MM.1S (cell line): ENCODE data around the gene SUPT20HL2.

Experiments used
- DNase-seq: peaks from one replicate; pipeline ENCODE4 v3.0.0-alpha.2; 2015
- H2AFZ ChIP-seq: fragments of 300-600 bp; sonication (generic); 2 replicates; pipeline ENCODE4 v1.6.0; 2016; ENCODE audit warnings: antibody characterized with exemption, low read length
- H3F3A ChIP-seq: fragments of 300-600 bp; sonication (generic); 2 replicates; pipeline ENCODE4 v1.6.1; 2016; ENCODE audit warnings: mild to moderate bottlenecking, antibody characterized with exemption, low read length, moderate library complexity, mixed read lengths; ENCODE audit not compliant: insufficient read depth
- H3K27ac ChIP-seq: fragments of 300-600 bp; sonication (generic); 2 replicates; pipeline ENCODE4 v1.5.1; 2016; ENCODE audit warnings: mild to moderate bottlenecking, low read length
- H3K27me3 ChIP-seq: fragments of 300-600 bp; sonication (generic); replicated peaks from 2 replicates; pipeline ENCODE4 v1.6.0; 2016; ENCODE audit warnings: low read length; ENCODE audit not compliant: insufficient read depth
- H3K36me3 ChIP-seq: fragments of 300-600 bp; sonication (generic); replicated peaks from 2 replicates; pipeline ENCODE4 v1.6.1; 2016; ENCODE audit warnings: mild to moderate bottlenecking, low read length, mixed read lengths; ENCODE audit not compliant: insufficient read depth
- H3K4me1 ChIP-seq: fragments of 300-600 bp; sonication (generic); 2 replicates; pipeline ENCODE4 v1.6.1; 2016; ENCODE audit warnings: low read length, mixed read lengths
- H3K4me2 ChIP-seq: fragments of 300-600 bp; sonication (generic); 2 replicates; pipeline ENCODE4 v1.6.0; 2016; ENCODE audit warnings: low read depth, low read length
- H3K4me3 ChIP-seq: fragments of 300-600 bp; sonication (generic); 2 replicates; pipeline ENCODE4 v1.5.1; 2016; ENCODE audit warnings: low read length, mixed read lengths
- H3K79me2 ChIP-seq: fragments of 300-600 bp; sonication (generic); 2 replicates; pipeline ENCODE4 v1.6.1; 2016; ENCODE audit warnings: mixed run types, low read length, mixed read lengths
- H3K9ac ChIP-seq: fragments of 300-600 bp; sonication (generic); 2 replicates; pipeline ENCODE4 v1.6.1; 2016; ENCODE audit warnings: low read length, mixed read lengths
- H3K9me2 ChIP-seq: fragments of 300-600 bp; sonication (generic); replicated peaks from 2 replicates; pipeline ENCODE4 v1.6.1; 2016; ENCODE audit warnings: mild to moderate bottlenecking, low read length, mixed read lengths; ENCODE audit not compliant: insufficient read depth
- H3K9me3 ChIP-seq: fragments of 300-600 bp; sonication (generic); replicated peaks from 2 replicates; pipeline ENCODE4 v1.6.1; 2016; ENCODE audit warnings: mild to moderate bottlenecking, low read length, mixed read lengths; ENCODE audit not compliant: insufficient read depth
- H4K20me1 ChIP-seq: fragments of 300-600 bp; sonication (generic); 2 replicates; pipeline ENCODE4 v1.6.1; 2016; ENCODE audit warnings: mild to moderate bottlenecking, low read length, moderate library complexity, mixed read lengths; ENCODE audit not compliant: insufficient read depth
- CTCF ChIP-seq: fragments of 300-600 bp; sonication (generic); IDR thresholded peaks from 2 replicates; pipeline ENCODE4 v1.5.1; 2016; ENCODE audit warnings: antibody characterized with exemption, low read length, mixed read lengths
- EZH2 ChIP-seq: fragments of 300-600 bp; sonication (generic); optimal IDR thresholded peaks from 2 replicates; pipeline ENCODE3; 2017; ENCODE audit warnings: low read depth, mild to moderate bottlenecking, antibody characterized with exemption, low read length, mixed read lengths
- EZH2phosphoT487 ChIP-seq: fragments of 300-600 bp; sonication (generic); IDR thresholded peaks from 2 replicates; pipeline ENCODE4 v1.6.1; 2018; ENCODE audit warnings: antibody characterized with exemption, low read length

SUPT20HL2 gene

GRCh38 chrX:24355095-24355494 lies 41.2 kb upstream of the SUPT20HL2 start:
- Histone ChIP-seq H3K9me3 (no peaks in the 10 kb centered on the region), H4K20me1 (no peaks in the 10 kb centered on the region), H3K4me2 (no peak overlapping the region), H3K79me2 (no peaks in the 10 kb centered on the region), H3K9me2 (no peaks in the 10 kb centered on the region), H3K27ac (no peak overlapping the region), H3K27me3 (no peaks in the 10 kb centered on the region), H3K9ac (no peak overlapping the region), H3K4me3 (no peak overlapping the region), H2AFZ (no peak overlapping the region), H3F3A (no peaks in the 10 kb centered on the region), H3K4me1 (no peaks in the 10 kb centered on the region), H3K36me3 (no peaks in the 10 kb centered on the region)
- DNase-seq: no peak
- TF ChIP-seq EZH2phosphoT487: no peak
- no peak for TF ChIP-seq EZH2
- no peak for TF ChIP-seq CTCF

DNA sequence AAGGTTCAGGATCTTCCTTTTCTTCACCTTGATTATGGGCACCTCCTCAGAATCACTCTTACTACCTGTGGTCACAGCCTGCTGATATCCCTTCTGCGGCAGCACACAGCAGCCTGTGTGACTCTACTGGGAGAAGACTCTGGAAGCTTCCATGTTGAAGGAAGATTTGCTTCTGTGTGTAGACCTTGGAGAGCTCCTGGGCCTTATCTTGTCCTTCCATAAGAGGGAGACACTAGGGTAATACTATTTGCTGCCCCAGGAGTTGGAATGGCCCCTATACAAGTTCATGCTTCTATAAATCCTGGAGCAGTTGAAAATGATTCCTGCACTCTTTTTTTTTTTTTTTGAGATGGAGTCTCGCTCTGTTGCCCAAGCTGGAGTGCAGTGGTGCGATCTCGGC lies 36.3 kb upstream of the SUPT20HL2 start:
- no peaks in the 10 kb centered on the region for H3K9me2 ChIP-seq
- H3K9me3 ChIP-seq: no peaks in the 10 kb centered on the region
- H3K4me1 ChIP-seq: no peaks in the 10 kb centered on the region
- TF ChIP-seq CTCF: no peak
- no peak overlapping the region for H3K4me2 ChIP-seq
- no peaks in the 10 kb centered on the region for H3F3A ChIP-seq
- H3K27me3 ChIP-seq: no peaks in the 10 kb centered on the region
- H4K20me1 ChIP-seq: no peaks in the 10 kb centered on the region
- H3K27ac ChIP-seq: no peak overlapping the region
- H3K36me3 ChIP-seq: no peaks in the 10 kb centered on the region
- no peak for DNase-seq
- no peak overlapping the region for H2AFZ ChIP-seq
- no peaks in the 10 kb centered on the region for H3K79me2 ChIP-seq
- H3K9ac ChIP-seq: no peak overlapping the region
- no peak overlapping the region for H3K4me3 ChIP-seq

- Histone ChIP-seq H3K9me3 (no peaks in the 10 kb centered on the region), H3K4me1 (no peaks in the 10 kb centered on the region), H3K9me2 (no peaks in the 10 kb centered on the region), H3K36me3 (no peaks in the 10 kb centered on the region), H3K4me2 (no peak overlapping the region), H3K27me3 (no peaks in the 10 kb centered on the region), H3K4me3 (no peak overlapping the region), H3K79me2 (no peaks in the 10 kb centered on the region), H3K9ac (no peak overlapping the region), H3F3A (no peaks in the 10 kb centered on the region), H4K20me1 (no peaks in the 10 kb centered on the region), H2AFZ (no peak overlapping the region), H3K27ac (no peak overlapping the region)
- TF ChIP-seq EZH2phosphoT487 (no peak), EZH2 (no peak), CTCF (no peak)
- no peak for DNase-seq
Observed at GRCh38 chrX:24347881-24348280, 34.0 kb upstream of the SUPT20HL2 start.

GRCh38 chrX:24343719-24344118 lies 29.9 kb upstream of the SUPT20HL2 start:
- Histone ChIP-seq H3K27me3 (no peaks in the 10 kb centered on the region), H3K9me2 (no peaks in the 10 kb centered on the region), H3K9ac (no peak overlapping the region), H3K27ac (no peak overlapping the region), H3K36me3 (no peaks in the 10 kb centered on the region), H3K4me3 (no peak overlapping the region), H3K79me2 (no peaks in the 10 kb centered on the region), H3K9me3 (no peaks in the 10 kb centered on the region), H3K4me2 (no peak overlapping the region), H4K20me1 (no peaks in the 10 kb centered on the region), H3K4me1 (no peaks in the 10 kb centered on the region), H3F3A (no peaks in the 10 kb centered on the region), H2AFZ (no peak overlapping the region)
- no peak for DNase-seq
- no peak for TF ChIP-seq EZH2phosphoT487
